Measurements from ENCODE around the gene MON1B. TPM values are rescaled to one million over a fixed set of nuclear protein-coding genes. Genes with fewer than 3 reads are reported as not detected.
"Not testable (repeated sequence)": the region's sequence is repeated elsewhere in the genome, so short reads cannot be mapped to it uniquely, and the experiment has no call there.

MON1B gene
- total and polyA plus RNA-seq, 3 experiments from 2014 or later: 55.0 to 60.2 (median 59.5) TPM

DNA sequence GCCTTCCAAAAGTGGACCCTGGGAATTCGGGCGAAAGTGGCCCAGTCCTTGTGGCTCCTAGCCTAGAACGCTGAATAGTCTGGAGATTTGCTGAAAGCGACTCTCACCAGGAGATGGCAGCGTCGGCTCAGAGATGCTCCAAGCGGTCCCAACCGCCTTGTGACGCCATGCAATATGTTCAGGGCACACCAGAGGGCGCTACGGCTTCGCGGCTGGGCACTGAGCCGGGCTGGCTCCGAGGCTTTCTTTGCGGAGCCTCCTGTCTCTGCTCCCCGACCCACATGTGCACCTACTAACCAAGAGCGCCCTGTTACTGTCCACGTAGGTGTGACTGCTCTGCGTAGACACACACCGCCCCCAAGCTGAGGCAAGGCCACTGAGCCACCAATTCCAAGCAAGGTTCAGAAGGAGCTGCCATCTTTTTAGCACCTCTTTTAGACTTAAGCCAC, 45.1 kb downstream of the MON1B start:
- no peaks in the 10 kb centered on the region for H3K9me3 ChIP-seq (ENCODE audit: low read length)
- ChIA-PET CTCF (interaction anchor here (0.7 to 4.4 kb wide), 4 partner anchors 11 to 348 kb away, joined by 3 to 45 read pairs (median 4); no protein-coding TSS in a partner anchor), POLR2A (no interaction called here)
- Mint-ChIP-seq H3K36me3 (no peaks in the 10 kb centered on the region), H3K4me1 (peaks cover 6 to 7% (median 6%) of the 10 kb centered on the region in 3 donors), H3K9me3 (no peaks in the 10 kb centered on the region), H3K27me3 (peaks cover 18 to 32% of the 10 kb centered on the region in 2 donors), H3K4me3 (peak overlapping the region in 6 of 7 donors; percentile 57 to 82 (median 74)), H3K27ac (peak overlapping the region in 4 of 8 donors; percentile 17 to 64 (median 40))
- H3K4me1 ChIP-seq (ENCODE audit: insufficient read depth, low read length): no peaks in the 10 kb centered on the region
- peak; percentile 78 to 87 (median 79) for DNase-seq
- H3K27me3 ChIP-seq (ENCODE audit: insufficient read depth, low read length, poor library complexity, severe bottlenecking): no peaks in the 10 kb centered on the region
- H3K4me3 ChIP-seq (ENCODE audit: low read length): no peak overlapping the region
- H3K36me3 ChIP-seq (ENCODE audit: insufficient read depth, low read length): no peaks in the 10 kb centered on the region
- no peak overlapping the region for H3K27ac ChIP-seq (ENCODE audit: low read depth, low read length)

DNA sequence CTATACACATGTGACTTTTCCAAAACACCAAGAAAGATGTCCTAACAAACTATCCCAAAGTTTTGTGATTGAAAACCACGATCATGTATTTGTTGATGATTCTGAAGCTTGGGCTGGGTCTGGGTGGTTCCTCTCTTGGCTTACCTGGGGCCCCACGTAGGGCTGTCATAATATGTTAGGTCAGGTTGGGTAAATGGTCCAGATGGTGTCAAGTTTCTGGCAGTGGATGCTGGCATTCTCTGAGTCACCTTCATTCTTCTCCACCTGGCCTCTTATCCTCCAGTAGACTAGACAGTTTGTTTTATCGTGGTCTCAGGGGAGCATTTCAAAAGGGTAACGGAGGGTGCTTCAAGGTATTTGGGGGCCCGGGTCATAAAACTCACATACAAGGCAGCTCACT, 47.6 kb downstream of the MON1B start:
- Histone ChIP-seq H3K27me3 (ENCODE audit: insufficient read depth, low read length, poor library complexity, severe bottlenecking) (no peaks in the 10 kb centered on the region), H3K27ac (ENCODE audit: low read depth, low read length) (no peak overlapping the region), H3K9me3 (ENCODE audit: low read length) (no peaks in the 10 kb centered on the region), H3K4me3 (ENCODE audit: low read length) (no peak overlapping the region), H3K36me3 (ENCODE audit: insufficient read depth, low read length) (no peaks in the 10 kb centered on the region), H3K4me1 (ENCODE audit: insufficient read depth, low read length) (no peaks in the 10 kb centered on the region)
- Mint-ChIP-seq H3K36me3 (no peaks in the 10 kb centered on the region), H3K27ac (no peak overlapping the region), H3K4me1 (peaks cover 6 to 7% (median 6%) of the 10 kb centered on the region in 3 donors), H3K4me3 (no peak overlapping the region), H3K9me3 (no peaks in the 10 kb centered on the region), H3K27me3 (peaks cover 10 to 28% of the 10 kb centered on the region in 2 donors)
- ChIA-PET POLR2A (no interaction called here), CTCF (no interaction called here)
- DNase-seq: no peak

DNA sequence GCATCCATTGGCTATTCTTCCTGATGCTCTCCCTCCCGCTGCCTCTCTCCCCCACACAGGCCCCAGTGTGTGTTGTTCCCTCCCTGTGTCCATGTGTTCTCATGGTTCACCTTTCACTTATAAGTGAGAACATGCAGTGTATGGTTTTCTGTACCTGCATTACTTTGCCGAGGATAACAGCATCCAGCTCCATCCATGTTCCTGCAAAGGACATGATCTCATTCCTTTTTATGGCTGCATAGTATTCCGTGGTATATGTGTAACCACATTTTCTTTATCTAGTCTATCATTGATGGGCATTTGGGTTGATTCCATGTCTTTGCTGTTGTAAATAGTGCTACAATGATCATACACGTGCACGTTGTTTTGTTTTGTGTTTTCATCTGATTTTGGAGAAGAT, 51.5 kb downstream of the MON1B start:
- CTCF ChIA-PET; H3K4me3 ChIP-seq (ENCODE audit: low read length); POLR2A ChIA-PET; H3K27me3 ChIP-seq (ENCODE audit: insufficient read depth, low read length, poor library complexity, severe bottlenecking); H3K9me3 ChIP-seq (ENCODE audit: low read length); H3K27ac Mint-ChIP-seq; DNase-seq; H3K36me3 Mint-ChIP-seq; H3K27me3 Mint-ChIP-seq; H3K4me3 Mint-ChIP-seq; H3K4me1 Mint-ChIP-seq; H3K4me1 ChIP-seq (ENCODE audit: insufficient read depth, low read length); H3K9me3 Mint-ChIP-seq; H3K36me3 ChIP-seq (ENCODE audit: insufficient read depth, low read length); H3K27ac ChIP-seq (ENCODE audit: low read depth, low read length): not testable (repeated sequence)

DNA sequence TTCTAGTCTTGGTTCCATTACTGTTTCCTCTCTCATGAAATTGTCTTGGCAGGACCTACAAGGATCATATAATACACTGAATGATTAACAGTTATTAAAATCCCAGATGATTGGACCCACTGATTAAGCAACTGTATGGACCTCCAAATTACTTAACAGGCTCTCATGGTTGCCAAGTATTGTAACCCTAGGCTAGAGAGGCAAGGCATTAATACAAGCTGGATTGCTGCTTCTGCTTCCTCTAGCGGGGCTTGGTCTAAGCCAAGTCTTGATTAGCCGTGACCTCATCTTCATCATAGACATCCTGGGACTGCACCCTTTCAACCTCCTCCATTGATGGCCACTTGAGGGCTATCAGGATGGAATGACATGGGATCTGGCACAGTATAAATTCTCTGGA, 55.2 kb downstream of the MON1B start:
- ChIA-PET CTCF (no interaction called here), POLR2A (no interaction called here)
- Mint-ChIP-seq H3K9me3 (no peaks in the 10 kb centered on the region), H3K27ac (no peak overlapping the region), H3K4me3 (no peak overlapping the region), H3K36me3 (no peaks in the 10 kb centered on the region), H3K27me3 (peaks cover 0 to 3% of the 10 kb centered on the region in 2 donors), H3K4me1 (no peaks in the 10 kb centered on the region)
- Histone ChIP-seq H3K9me3 (ENCODE audit: low read length) (no peaks in the 10 kb centered on the region), H3K27ac (ENCODE audit: low read depth, low read length) (no peak overlapping the region), H3K4me3 (ENCODE audit: low read length) (no peak overlapping the region), H3K36me3 (ENCODE audit: insufficient read depth, low read length) (no peaks in the 10 kb centered on the region), H3K4me1 (ENCODE audit: insufficient read depth, low read length) (no peaks in the 10 kb centered on the region), H3K27me3 (ENCODE audit: insufficient read depth, low read length, poor library complexity, severe bottlenecking) (no peaks in the 10 kb centered on the region)
- DNase-seq: no peak

DNA sequence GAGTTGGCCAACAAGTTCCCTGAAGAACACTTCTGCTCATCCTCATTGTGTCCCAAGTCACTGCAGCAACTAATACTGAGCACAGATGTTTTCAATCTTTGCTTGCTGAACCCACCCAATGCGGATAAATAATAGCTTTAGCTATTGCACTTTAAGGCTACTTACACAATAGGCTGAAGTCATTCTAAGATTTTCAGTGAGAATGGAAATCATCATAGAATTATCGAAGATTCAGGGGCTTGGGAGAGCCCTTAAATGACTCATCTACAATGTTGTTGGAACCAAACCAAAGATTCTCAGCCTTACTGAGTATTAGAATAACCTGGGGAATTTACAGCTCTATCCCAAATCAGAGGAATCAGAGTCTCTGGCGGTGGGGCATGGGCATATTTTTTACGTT, 59.4 kb downstream of the MON1B start:
- Mint-ChIP-seq H3K4me3 (no peak overlapping the region), H3K9me3 (no peaks in the 10 kb centered on the region), H3K27ac (no peak overlapping the region), H3K4me1 (no peaks in the 10 kb centered on the region), H3K36me3 (no peaks in the 10 kb centered on the region), H3K27me3 (peaks cover 0 to 6% of the 10 kb centered on the region in 2 donors)
- no peaks in the 10 kb centered on the region for H3K9me3 ChIP-seq (ENCODE audit: low read length)
- no peaks in the 10 kb centered on the region for H3K27me3 ChIP-seq (ENCODE audit: insufficient read depth, low read length, poor library complexity, severe bottlenecking)
- ChIA-PET CTCF (interaction anchor here (2.0 kb wide), 1 partner anchor 14 kb away, joined by 6 read pairs; no protein-coding TSS in a partner anchor), POLR2A (no interaction called here)
- no peaks in the 10 kb centered on the region for H3K36me3 ChIP-seq (ENCODE audit: insufficient read depth, low read length)
- H3K4me3 ChIP-seq (ENCODE audit: low read length): no peak overlapping the region
- no peak overlapping the region for H3K27ac ChIP-seq (ENCODE audit: low read depth, low read length)
- DNase-seq: no peak
- H3K4me1 ChIP-seq (ENCODE audit: insufficient read depth, low read length): no peaks in the 10 kb centered on the region

Other genes with a start within 250 kb of the MON1B start
- gene SYCE1L, start 8.2 kb downstream of the MON1B start, total RNA-seq: 1 to 10 TPM; 3.9 to 4.6 TPM
- gene SYCE1L, start 8.2 kb downstream of the MON1B start, polyA plus RNA-seq: 3.9 TPM
- not detected for gene ADAMTS18, start 243.8 kb downstream of the MON1B start, total RNA-seq
- gene ADAMTS18, start 243.8 kb downstream of the MON1B start, polyA plus RNA-seq: not detected

Measured in CD8-positive, alpha-beta memory T cell (primary cell).